H1 (cell line): Measurements from ENCODE around the gene TMEM147.

Experiments used
- EGR1 ChIP-seq: IDR thresholded peaks from 2 replicates; pipeline ENCODE4 v1.6.1; 2011; ENCODE audit warnings: low read depth, low read length, borderline replicate concordance
- POLR2A ChIP-seq, 2 experiments: IDR thresholded peaks; 1 replicate in 1 of 2; 2 replicates in 1 of 2; pipeline ENCODE4 v1.6.1; 2011; ENCODE audit warnings: low read depth in 2 of 2, low read length in 2 of 2, mild to moderate bottlenecking in 2 of 2; ENCODE audit errors: control extremely low read depth in 1 of 2
- POLR2AphosphoS5 ChIP-seq: IDR thresholded peaks from 2 replicates; pipeline ENCODE4 v1.6.1; 2011; ENCODE audit warnings: low read depth, low read length

- TF ChIP-seq POLR2A (IDR thresholded peaks at IDR 0.05; ENCODE audit: control extremely low read depth in 1 of 2, low read depth in 2 of 2, low read length in 2 of 2), result no peak
- no peak for TF ChIP-seq EGR1
- TF ChIP-seq POLR2AphosphoS5, result no peak; the same call in 1 of the 2 replicates
Measured at GRCh38 chr19:35543280-35544109, 1.9 kb upstream of the TMEM147 start.
